HG03378 (cell line): Measurements from ENCODE around the gene GRAMD2B.

Experiments
- ATAC-seq: cut with Tn5 transposase; IDR thresholded peaks from one replicate; pipeline ENCODE4 v1.9.1; 2021; ENCODE audit warnings: mild to moderate bottlenecking, moderate library complexity; ENCODE audit not compliant: unreplicated experiment

GRAMD2B gene

GRCh38 chr5:126534553-126534952 is 111.3 kb downstream of the GRAMD2B start:
- no peak for ATAC-seq

- no peak for ATAC-seq
Measured at GRCh38 chr5:126535856-126536545, 112.8 kb downstream of the GRAMD2B start.

- ATAC-seq: no peak
Measured at GRCh38 chr5:126536874-126537273, 113.7 kb downstream of the GRAMD2B start.

- ATAC-seq: no peak
Measured at GRCh38 chr5:126538579-126538978, 115.4 kb downstream of the GRAMD2B start.

- ATAC-seq: no peak
Measured at GRCh38 chr5:126540631-126541030, 117.4 kb downstream of the GRAMD2B start.

GRCh38 chr5:126542441-126542840 is 119.2 kb downstream of the GRAMD2B start:
- ATAC-seq: no peak

- ATAC-seq: no peak
Measured at GRCh38 chr5:126543009-126543408, 119.8 kb downstream of the GRAMD2B start.

GRCh38 chr5:126543660-126544059 is 120.5 kb downstream of the GRAMD2B start:
- ATAC-seq: no peak
